Endothelial cell of umbilical vein (primary cell): ENCODE data around the gene PDE3A. TPM values are rescaled to one million over a fixed set of nuclear protein-coding genes. Genes with fewer than 3 reads are reported as not detected.

ENCODE experiments used
- BruUV-seq: library from RNA; stranded (reverse); fragments of 400-500 nt; replicated peaks from 2 replicates; lab custom pipeline; 2021; lab: Mats Ljungman, UMichigan
- CTCF ChIA-PET: fragments of 300-600, 350-600 bp; sonication (Branson Sonifier 250); formaldehyde crosslinking; loops from one replicate; lab custom pipeline; 2021; ENCODE audit warnings: antibody characterized with exemption, inconsistent platforms; lab: Charles Lee
- POLR2A ChIA-PET: fragments of 300-600, 350-600 bp; sonication (Branson Sonifier 250); formaldehyde crosslinking; loops from one replicate; lab custom pipeline; 2021; ENCODE audit warnings: antibody characterized with exemption, inconsistent platforms; lab: Charles Lee
- DNase-seq: peaks from one replicate; pipeline ENCODE4 v3.0.0-alpha.2; 2011; ENCODE audit warnings: low read depth, low spot score
- FAIRE-seq: peaks from 2 replicates; lab custom pipeline; 2011; peaks lifted over from hg19 to GRCh38; lab: Jason Lieb, UNC
- H2AFZ ChIP-seq: 2 replicates; pipeline ENCODE4 v1.6.0; 2012; ENCODE audit warnings: low read depth, low read length, control low read depth, inconsistent platforms
- H3K27ac ChIP-seq: 2 replicates; pipeline ENCODE4 v1.5.1; 2011; ENCODE audit warnings: low read depth, mild to moderate bottlenecking, control low read depth, low read length, moderate library complexity; ENCODE audit not compliant: insufficient read depth
- H3K27me3 ChIP-seq, 2 experiments: 2 replicates each; pipeline versions ENCODE4 v1.6.0 to v1.6.1; 2011; ENCODE audit warnings: low read length in 2 of 2, mixed read lengths in 1 of 2; ENCODE audit not compliant: control insufficient read depth in 2 of 2, insufficient read depth in 2 of 2
- H3K36me3 ChIP-seq, 2 experiments: 2 replicates in 1 of 2; 3 replicates in 1 of 2; pipeline ENCODE4 v1.5.1; 2011; ENCODE audit warnings: low read length in 2 of 2, mild to moderate bottlenecking in 1 of 2, moderate library complexity in 1 of 2; ENCODE audit not compliant: control insufficient read depth in 2 of 2, insufficient read depth in 2 of 2; ENCODE audit errors: extremely low read depth in 1 of 2
- H3K4me1 ChIP-seq: 3 replicates; pipeline ENCODE4 v1.5.1; 2011; ENCODE audit warnings: mild to moderate bottlenecking, low read length; ENCODE audit not compliant: control insufficient read depth, insufficient read depth; ENCODE audit errors: extremely low read depth
- H3K4me2 ChIP-seq: 2 replicates; pipeline ENCODE4 v1.6.1; 2011; ENCODE audit warnings: low read length, control low read depth, mixed read lengths; ENCODE audit not compliant: insufficient read depth
- H3K4me3 ChIP-seq, 3 experiments: fragments of 200-600 bp in 1 of 3; sonication (generic), shearing (Covaris generic) in 1 of 3; replicated peaks in 1 of 3; 2 replicates each; pipeline ENCODE4 v1.5.1; 2011 to 2016; ENCODE audit warnings: control low read depth in 3 of 3, low read length in 3 of 3, mild to moderate bottlenecking in 2 of 3, inconsistent platforms in 1 of 3, low read depth in 1 of 3, moderate library complexity in 1 of 3; ENCODE audit not compliant: insufficient read depth in 1 of 3
- H3K79me2 ChIP-seq: 2 replicates; pipeline ENCODE4 v1.6.0; 2012; ENCODE audit warnings: low read length, inconsistent platforms; ENCODE audit not compliant: control insufficient read depth, insufficient read depth
- H3K9ac ChIP-seq: replicated peaks from 2 replicates; pipeline ENCODE3; 2011; ENCODE audit warnings: low read length, control low read depth; ENCODE audit not compliant: insufficient read depth; ENCODE audit errors: extremely low read depth
- H3K9me1 ChIP-seq: replicated peaks from 3 replicates; pipeline ENCODE4 v1.6.0; 2011; ENCODE audit warnings: mild to moderate bottlenecking, low read length; ENCODE audit not compliant: control insufficient read depth, insufficient read depth; ENCODE audit errors: extremely low read depth
- H3K9me3 ChIP-seq: replicated peaks from 2 replicates; pipeline ENCODE4 v1.5.1; 2012; ENCODE audit warnings: low read length, inconsistent platforms; ENCODE audit not compliant: control insufficient read depth, insufficient read depth
- H4K20me1 ChIP-seq: replicated peaks from 2 replicates; pipeline ENCODE3; 2011; ENCODE audit warnings: mild to moderate bottlenecking, low read length; ENCODE audit not compliant: control insufficient read depth, insufficient read depth; ENCODE audit errors: extremely low read depth
- EZH2 ChIP-seq: IDR thresholded peaks from 2 replicates; pipeline ENCODE4 v1.6.1; 2012; ENCODE audit warnings: borderline replicate concordance, low read depth, mild to moderate bottlenecking, moderate library complexity, low read length, inconsistent platforms; ENCODE audit not compliant: severe bottlenecking
- FOS ChIP-seq: IDR thresholded peaks from 2 replicates; pipeline ENCODE4 v1.6.1; 2011; ENCODE audit warnings: mild to moderate bottlenecking, low read length, moderate library complexity, borderline replicate concordance; ENCODE audit not compliant: insufficient read depth
- GATA2 ChIP-seq: IDR thresholded peaks from 2 replicates; pipeline ENCODE4 v1.7.0; 2011; ENCODE audit warnings: low read depth, mild to moderate bottlenecking, moderate library complexity, mixed read lengths, low read length; ENCODE audit not compliant: insufficient read length, insufficient read depth
- MAX ChIP-seq: IDR thresholded peaks from 2 replicates; pipeline ENCODE4 v1.6.1; 2011; ENCODE audit not compliant: insufficient read depth, insufficient read length
- MYC ChIP-seq: IDR thresholded peaks from one replicate; pipeline ENCODE4 v1.6.1; 2011; ENCODE audit warnings: mild to moderate bottlenecking, low read depth, low read length
- POLR2A ChIP-seq: IDR thresholded peaks from 2 replicates; pipeline ENCODE4 v1.6.1; 2012; ENCODE audit warnings: low read depth, mild to moderate bottlenecking, control low read depth, low read length
- POLR2AphosphoS5 ChIP-seq: IDR thresholded peaks from 2 replicates; pipeline ENCODE4 v1.6.1; 2012; ENCODE audit warnings: low read depth, mild to moderate bottlenecking, control low read depth, low read length, moderate library complexity; ENCODE audit not compliant: insufficient read depth
- dilution Hi-C: fragments of 300-500 bp; cut with MboI; formaldehyde crosslinking; loops from one replicate; pipeline ENCODE4 v1.15.0; 2019; ENCODE audit warnings: low sequenced_read_pairs; ENCODE audit not compliant: extremely low pct_ligation_motif_present
- intact Hi-C: fragments of 100-400 bp; cut with micrococcal nuclease; formaldehyde crosslinking; loops from one replicate; pipeline ENCODE4 v1.10.0; 2022
- polyA plus RNA-seq, 4 experiments: library from polyadenylated mRNA; depleted of rRNA in 3 of 4; stranded (reverse) in 3 of 4; unstranded in 1 of 4; fragments of >200 nt; gene quantifications; 2 replicates each; pipeline versions ENCODE4 v1.2.1 to v1.2.3, GENCODE V29; 2011 to 2012; ENCODE audit warnings: missing spikeins in 1 of 4
- total RNA-seq: library from RNA; stranded (reverse); gene quantifications from 2 replicates; pipeline ENCODE4 v1.2.3, GENCODE V29; 2021

The PDE3A gene
- total and polyA plus RNA-seq, 2 donors (not counting 3 experiments of a cell fraction or from before 2014, with no cell fraction given) = 14.0 to 27.4 TPM

GRCh38 chr12:20718294-20718693 is 350.0 kb downstream of the PDE3A start:
- no peak overlapping the region for H3K4me2 ChIP-seq
- CTCF ChIA-PET = interaction anchor here (0.8 to 3.6 kb wide), 2 partner anchors 9 to 13 kb away, joined by 3 to 27 read pairs; no protein-coding TSS in a partner anchor

GRCh38 chr12:20722142-20722541 is 353.8 kb downstream of the PDE3A start:
- Histone ChIP-seq H3K4me3 (no peak overlapping the region), H3K27ac (no peak overlapping the region), H3K4me1 (no peaks in the 10 kb centered on the region), H3K4me2 (no peak overlapping the region), H3K9ac (no peak overlapping the region), H3K9me3 (no peaks in the 10 kb centered on the region), H3K27me3 (no peaks in the 10 kb centered on the region), H3K36me3 (no peaks in the 10 kb centered on the region), H4K20me1 (no peaks in the 10 kb centered on the region), H2AFZ (no peak overlapping the region), H3K79me2 (no peaks in the 10 kb centered on the region), H3K9me1 (no peaks in the 10 kb centered on the region)
- peak; percentile 57 for FAIRE-seq
- peak; percentile 20 for DNase-seq
- dilution Hi-C loops = no loop called here
- no peak for TF ChIP-seq POLR2A
- no peak for TF ChIP-seq FOS
- TF ChIP-seq MYC = no peak
- peak; percentile 88 for TF ChIP-seq GATA2
- ChIA-PET CTCF (no interaction called here), POLR2A (no interaction called here)
- intact Hi-C loops = no loop called here
- no TSS peak for BruUV-seq

More at GRCh38 chr12:20718294-20718693, 350.0 kb downstream of the PDE3A start:
- intact Hi-C loops (no loop called here), dilution Hi-C loops (no loop called here)
- Histone ChIP-seq H2AFZ (no peak overlapping the region), H3K4me3 (no peak overlapping the region), H3K36me3 (no peaks in the 10 kb centered on the region), H3K9me1 (no peaks in the 10 kb centered on the region), H3K9me3 (no peaks in the 10 kb centered on the region), H3K27me3 (no peaks in the 10 kb centered on the region), H3K79me2 (no peaks in the 10 kb centered on the region), H3K27ac (no peak overlapping the region), H3K9ac (no peak overlapping the region), H4K20me1 (no peaks in the 10 kb centered on the region), H3K4me1 (no peaks in the 10 kb centered on the region)
- no TSS peak for BruUV-seq
- no peak for TF ChIP-seq MAX
- TF ChIP-seq POLR2AphosphoS5 = no peak
- TF ChIP-seq EZH2 = no peak
- DNase-seq (no peak), FAIRE-seq (no peak)
- POLR2A ChIA-PET = interaction anchor here (0.6 kb wide), 1 partner anchor 813 kb away, joined by 3 read pairs; no protein-coding TSS in a partner anchor
